Sigmoid colon (tissue), 7 donors: Measurements from ENCODE around the gene GJD2. TPM values are rescaled to one million over a fixed set of nuclear protein-coding genes. Genes with fewer than 3 reads are reported as not detected.

Experiments used
- DNase-seq: peaks from one replicate; pipeline ENCODE4 v3.0.0-alpha.2; 2019
- H3K27ac ChIP-seq, 4 donors: fragments of 200-600 bp; sonication (generic); one replicate each; pipeline ENCODE4 v1.5.1; 2016 to 2019; ENCODE audit warnings: mild to moderate bottlenecking in 1 of 4
- H3K27me3 ChIP-seq, 3 donors: fragments of 200-600 bp; sonication (generic); one replicate each; pipeline ENCODE4 v1.5.1; 2019; ENCODE audit warnings: mild to moderate bottlenecking in 1 of 3
- H3K36me3 ChIP-seq, 4 donors: fragments of 200-600 bp; sonication (generic); one replicate each; pipeline ENCODE4 v1.5.1; 2016 to 2019
- H3K4me1 ChIP-seq, 4 donors: fragments of 200-600 bp; sonication (generic); one replicate each; pipeline ENCODE4 v1.5.1; 2017 to 2019
- H3K4me3 ChIP-seq, 4 donors: fragments of 200-600 bp; sonication (generic); one replicate each; pipeline ENCODE4 v1.5.1; 2017 to 2019; ENCODE audit warnings: mild to moderate bottlenecking in 2 of 4, moderate library complexity in 1 of 4
- H3K9me3 ChIP-seq, 4 donors: fragments of 200-600 bp in 3 of 4; sonication (generic) in 3 of 4; one replicate each; pipeline versions ENCODE4 v1.5.1 to v1.6.1; 2013 to 2019
- EP300 ChIP-seq, 4 donors: sonication (generic); formaldehyde crosslinking; IDR thresholded peaks; one replicate each; pipeline ENCODE4 v1.6.1; 2017; ENCODE audit warnings: antibody characterized with exemption in 4 of 4
- POLR2A ChIP-seq, 2 donors: fragments of 450-650 bp; IDR thresholded peaks; one replicate each; pipeline ENCODE4 v1.6.1; 2016; ENCODE audit warnings: antibody characterized with exemption in 2 of 2, mild to moderate bottlenecking in 2 of 2, moderate library complexity in 2 of 2
- POLR2AphosphoS5 ChIP-seq, 4 donors: sonication (generic); formaldehyde crosslinking; IDR thresholded peaks; one replicate each; pipeline ENCODE4 v1.6.1; 2017; ENCODE audit warnings: antibody characterized with exemption in 4 of 4
- WGBS, 2 donors: extraction: QIAGEN DNeasy Blood & Tissue Kit; methylation state at CpG; one replicate each; pipeline ENCODE4 v1.1.7; 2013; 5-methylcytosine and 5-hydroxymethylcytosine counted together
- intact Hi-C: fragments of 100-400 bp; cut with DNase I; formaldehyde crosslinking; loops from one replicate; pipeline ENCODE4 v1.15.1; 2023
- polyA plus RNA-seq, 3 donors: library from polyadenylated mRNA; stranded (reverse); fragments of 200-250 nt; gene quantifications; one replicate each; pipeline ENCODE4 v1.2.3, GENCODE V29; 2013
- total RNA-seq, 4 donors: library from RNA; depleted of rRNA; stranded (reverse); fragments of >200 nt; gene quantifications; one replicate each; pipeline ENCODE4 v1.1.0, GENCODE V29; 2016
- TF ChIP-seq, protein P1 (sequence below), 4 experiments: fragments of 450-650 bp in 3 of 4; fragments of 200-600 bp in 1 of 4; IDR thresholded peaks; one replicate each; pipeline ENCODE4 v1.5.1; 2016 to 2019; ENCODE audit warnings: antibody characterized with exemption in 4 of 4, mild to moderate bottlenecking in 3 of 4, moderate library complexity in 2 of 4
- donor health status: healthy with polysubstance abuse.
- donor health status: Bipolar disorder and iron deficiency.
- donor health status: healthy.

GJD2 gene
- total and polyA plus RNA-seq, 7 donors, result 0.28 TPM; not detected in 6

GRCh38 chr15:34717729-34718128 is 37.1 kb downstream of the GJD2 start:
- no peaks in the 10 kb centered on the region for H3K9me3 ChIP-seq
- no peak for TF ChIP-seq EP300 (IDR thresholded peaks at IDR 0.05)
- intact Hi-C loops, result no loop called here
- 63 to 69% methylated on average over 2 of the region's 2 CpGs for WGBS, 2 donors
- no peak overlapping the region for H3K4me3 ChIP-seq
- H3K4me1 ChIP-seq, result peaks cover 0 to 12% (median 5%) of the 10 kb centered on the region in 4 donors
- no peak for DNase-seq
- no peaks in the 10 kb centered on the region for H3K36me3 ChIP-seq
- H3K27ac ChIP-seq, result no peak overlapping the region
- H3K27me3 ChIP-seq, result no peaks in the 10 kb centered on the region

GRCh38 chr15:34716111-34716510 is 38.7 kb downstream of the GJD2 start:
- 68 to 73% methylated on average over 9 of the region's 9 CpGs for WGBS, 2 donors
- no peaks in the 10 kb centered on the region for H3K27me3 ChIP-seq
- TF ChIP-seq, protein P1, sequence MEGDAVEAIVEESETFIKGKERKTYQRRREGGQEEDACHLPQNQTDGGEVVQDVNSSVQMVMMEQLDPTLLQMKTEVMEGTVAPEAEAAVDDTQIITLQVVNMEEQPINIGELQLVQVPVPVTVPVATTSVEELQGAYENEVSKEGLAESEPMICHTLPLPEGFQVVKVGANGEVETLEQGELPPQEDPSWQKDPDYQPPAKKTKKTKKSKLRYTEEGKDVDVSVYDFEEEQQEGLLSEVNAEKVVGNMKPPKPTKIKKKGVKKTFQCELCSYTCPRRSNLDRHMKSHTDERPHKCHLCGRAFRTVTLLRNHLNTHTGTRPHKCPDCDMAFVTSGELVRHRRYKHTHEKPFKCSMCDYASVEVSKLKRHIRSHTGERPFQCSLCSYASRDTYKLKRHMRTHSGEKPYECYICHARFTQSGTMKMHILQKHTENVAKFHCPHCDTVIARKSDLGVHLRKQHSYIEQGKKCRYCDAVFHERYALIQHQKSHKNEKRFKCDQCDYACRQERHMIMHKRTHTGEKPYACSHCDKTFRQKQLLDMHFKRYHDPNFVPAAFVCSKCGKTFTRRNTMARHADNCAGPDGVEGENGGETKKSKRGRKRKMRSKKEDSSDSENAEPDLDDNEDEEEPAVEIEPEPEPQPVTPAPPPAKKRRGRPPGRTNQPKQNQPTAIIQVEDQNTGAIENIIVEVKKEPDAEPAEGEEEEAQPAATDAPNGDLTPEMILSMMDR (IDR thresholded peaks at IDR 0.05), result no peak
- TF ChIP-seq POLR2A (IDR thresholded peaks at IDR 0.05) (no peak), EP300 (IDR thresholded peaks at IDR 0.05) (no peak), POLR2AphosphoS5 (IDR thresholded peaks at IDR 0.05) (no peak)
- no peak for DNase-seq
- intact Hi-C loops, result no loop called here
- no peaks in the 10 kb centered on the region for H3K4me1 ChIP-seq
- no peaks in the 10 kb centered on the region for H3K36me3 ChIP-seq
- H3K27ac ChIP-seq, result no peak overlapping the region
- no peaks in the 10 kb centered on the region for H3K9me3 ChIP-seq
- no peak overlapping the region for H3K4me3 ChIP-seq

GRCh38 chr15:34714476-34715121 is 40.2 kb downstream of the GJD2 start:
- intact Hi-C loops, result no loop called here
- WGBS, 2 donors, result 65 to 77% methylated on average over 5 of the region's 5 CpGs
- no peaks in the 10 kb centered on the region for H3K4me1 ChIP-seq

GRCh38 chr15:34713635-34714034 is 41.2 kb downstream of the GJD2 start:
- Histone ChIP-seq H3K36me3 (no peaks in the 10 kb centered on the region), H3K4me3 (no peak overlapping the region), H3K9me3 (no peaks in the 10 kb centered on the region), H3K27me3 (no peaks in the 10 kb centered on the region), H3K4me1 (no peaks in the 10 kb centered on the region), H3K27ac (no peak overlapping the region)
- 74 to 92% methylated on average over 1 of the region's 1 CpG for WGBS, 2 donors
- intact Hi-C loops, result no loop called here
- TF ChIP-seq POLR2AphosphoS5 (IDR thresholded peaks at IDR 0.05) (no peak), POLR2A (IDR thresholded peaks at IDR 0.05) (no peak), EP300 (IDR thresholded peaks at IDR 0.05) (no peak)
- TF ChIP-seq, protein P1 (IDR thresholded peaks at IDR 0.05), result no peak
- DNase-seq, result no peak

More at GRCh38 chr15:34714476-34715121, 40.2 kb downstream of the GJD2 start:
- no peak for DNase-seq
- Histone ChIP-seq H3K36me3 (no peaks in the 10 kb centered on the region), H3K9me3 (no peaks in the 10 kb centered on the region), H3K27ac (no peak overlapping the region), H3K4me3 (no peak overlapping the region), H3K27me3 (no peaks in the 10 kb centered on the region)
- TF ChIP-seq, protein P1 (IDR thresholded peaks at IDR 0.05), result no peak
- TF ChIP-seq EP300 (IDR thresholded peaks at IDR 0.05) (no peak), POLR2A (IDR thresholded peaks at IDR 0.05) (no peak), POLR2AphosphoS5 (IDR thresholded peaks at IDR 0.05) (no peak)

DNA sequence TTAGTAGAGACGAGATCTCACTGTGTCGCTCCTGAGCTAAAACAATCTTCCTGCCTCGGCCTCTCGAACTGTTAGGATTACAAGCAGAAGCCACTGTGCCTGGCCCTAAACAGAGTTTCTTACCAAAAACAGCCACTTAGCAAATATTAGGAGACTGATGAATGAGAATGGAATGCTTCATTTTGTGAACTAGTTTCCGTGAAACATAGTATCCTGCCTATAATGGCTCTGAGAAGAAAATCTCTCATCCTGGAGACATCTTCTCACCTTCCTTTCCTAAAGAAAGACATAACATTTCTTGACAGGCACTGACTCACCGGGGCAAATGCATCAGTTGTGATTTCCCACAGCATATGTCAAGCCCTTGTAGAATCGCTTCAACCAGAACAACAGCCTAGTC is 44.9 kb downstream of the GJD2 start:
- H3K27me3 ChIP-seq, result no peaks in the 10 kb centered on the region
- no peak overlapping the region for H3K27ac ChIP-seq
- no peaks in the 10 kb centered on the region for H3K4me1 ChIP-seq
- no peak overlapping the region for H3K4me3 ChIP-seq
- TF ChIP-seq POLR2A (IDR thresholded peaks at IDR 0.05) (no peak), EP300 (IDR thresholded peaks at IDR 0.05) (no peak), POLR2AphosphoS5 (IDR thresholded peaks at IDR 0.05) (no peak)
- TF ChIP-seq, protein P1 (IDR thresholded peaks at IDR 0.05), result no peak
- intact Hi-C loops, result loop anchor here (5.0 kb wide), 1 partner anchor 212 kb away; no protein-coding TSS in a partner anchor
- 67 to 85% methylated on average over 7 of the region's 7 CpGs for WGBS, 2 donors
- H3K9me3 ChIP-seq, result no peaks in the 10 kb centered on the region
- no peaks in the 10 kb centered on the region for H3K36me3 ChIP-seq
- DNase-seq, result no peak
